Measurements from ENCODE around the gene VAX1.

- TF ChIP-seq CTCF (conservative IDR thresholded peaks at IDR 0.05 in 1 of 2, IDR thresholded peaks at IDR 0.05 in 1 of 2; ENCODE audit: extremely low read depth in 1 of 2, insufficient read depth in 1 of 2, low read depth in 1 of 2, low read length in 2 of 2) (no peak), EZH2 (IDR thresholded peaks at IDR 0.05; ENCODE audit: borderline replicate concordance, low read length) (no peak)
Measured at GRCh38 chr10:117186832-117187615, 49.0 kb upstream of the VAX1 start.
